Hepatocyte (in vitro differentiated cells): ENCODE measurements around the gene SYCN.

ENCODE experiments used
- CTCF ChIP-seq: fragments of 200-600 bp; sonication (generic); IDR thresholded peaks from 2 replicates; pipeline ENCODE4 v1.5.1; 2016; ENCODE audit warnings: antibody characterized with exemption, mild to moderate bottlenecking; ENCODE audit not compliant: poor library complexity
- EZH2 ChIP-seq: fragments of 200-600 bp; sonication (generic); IDR thresholded peaks from 2 replicates; pipeline ENCODE4 v1.6.1; 2016; ENCODE audit warnings: antibody characterized with exemption, mild to moderate bottlenecking, borderline replicate concordance
- EZH2phosphoT487 ChIP-seq: fragments of 200-600 bp; sonication (generic); IDR thresholded peaks from one replicate; pipeline ENCODE4 v1.6.1; 2018; ENCODE audit warnings: antibody characterized with exemption, mild to moderate bottlenecking, low read depth, moderate library complexity; ENCODE audit not compliant: unreplicated experiment, severe bottlenecking

DNA sequence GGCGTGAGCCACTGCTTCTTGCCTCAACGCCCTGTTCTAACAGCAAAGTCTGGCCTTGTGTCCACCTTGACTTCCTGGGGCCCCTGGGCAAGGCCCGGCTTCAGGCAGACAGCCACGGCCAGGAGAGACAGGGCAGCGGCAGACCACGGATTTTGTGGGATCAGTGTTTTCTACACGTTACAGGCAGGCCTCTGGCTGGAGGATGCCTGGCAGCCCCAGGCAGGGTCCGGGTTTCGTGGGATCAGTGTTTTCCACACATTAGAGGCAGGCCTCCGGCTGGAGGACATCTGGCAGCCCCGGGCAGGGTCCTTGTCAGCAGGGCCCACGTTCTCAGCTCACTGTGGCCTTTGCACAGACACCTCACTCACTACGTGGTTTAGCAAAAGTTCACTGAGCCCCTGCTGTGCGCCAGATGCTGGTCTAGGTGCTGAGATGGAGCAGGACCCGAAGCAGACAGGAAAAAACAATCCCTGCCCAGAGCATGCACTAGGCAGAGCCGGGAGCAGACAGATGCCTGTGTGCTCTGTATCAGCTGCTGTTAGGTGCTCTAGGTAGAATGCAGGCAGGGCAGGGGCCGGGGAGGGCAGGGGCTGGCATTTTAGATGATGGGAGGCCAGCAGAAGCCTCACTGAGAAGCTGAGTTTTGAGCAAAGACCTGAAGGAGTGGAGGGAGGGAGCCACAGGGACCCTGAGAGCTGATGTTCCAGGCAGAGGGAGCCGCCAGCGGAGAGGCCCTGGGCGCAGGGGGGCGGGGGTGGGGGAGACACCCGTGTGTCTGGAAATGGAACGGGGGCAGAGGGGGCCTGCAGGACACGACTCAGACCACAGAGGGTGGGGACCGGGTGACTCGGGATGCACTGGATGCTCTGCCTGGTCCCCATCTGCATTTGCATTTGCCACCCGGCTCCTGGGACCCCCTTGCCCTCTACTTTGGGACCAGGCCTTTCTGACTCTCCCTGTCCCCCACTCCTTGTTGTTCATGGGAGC lies 32.3 kb downstream of the SYCN start:
- no peak for TF ChIP-seq CTCF
- TF ChIP-seq EZH2phosphoT487: no peak
- no peak for TF ChIP-seq EZH2
